HT-29 (cell line): ENCODE results near the gene MYH10. TPM values are rescaled to one million over a fixed set of nuclear protein-coding genes. Genes with fewer than 3 reads are reported as not detected.

ENCODE experiments used
- DNase-seq: peaks from one replicate; pipeline ENCODE4 v3.0.0-alpha.2; 2015; ENCODE audit warnings: low spot score
- total RNA-seq: library from RNA; depleted of rRNA; stranded (reverse); fragments of >200 nt; shearing (Covaris generic); gene quantifications from 2 replicates; pipeline ENCODE4 v1.2.3, GENCODE V29; 2014

The MYH10 gene
- total RNA-seq, 1 experiment from 2014 or later, result 28.6 TPM

- DNase-seq, result no peak
These were observed 135.9 kb downstream of the MYH10 start for GRCh38 chr17:8494506-8495111.

GRCh38 chr17:8494021-8494420 is 136.5 kb downstream of the MYH10 start:
- DNase-seq, result no peak

- DNase-seq, result no peak
These were observed 138.4 kb downstream of the MYH10 start for GRCh38 chr17:8492121-8492520.

GRCh38 chr17:8490256-8491023 is 140.1 kb downstream of the MYH10 start:
- no peak for DNase-seq

- DNase-seq, result no peak
These were observed 140.7 kb downstream of the MYH10 start for GRCh38 chr17:8489841-8490240.

GRCh38 chr17:8488901-8489300 is 141.6 kb downstream of the MYH10 start:
- peak; percentile 1 for DNase-seq

- DNase-seq, result no peak
These were observed 142.0 kb downstream of the MYH10 start for GRCh38 chr17:8488491-8488890.

GRCh38 chr17:8487743-8488142 is 142.8 kb downstream of the MYH10 start:
- DNase-seq, result no peak

- no peak for DNase-seq
These were observed 143.3 kb downstream of the MYH10 start for GRCh38 chr17:8487130-8487645.

GRCh38 chr17:8485491-8485890 is 145.0 kb downstream of the MYH10 start:
- no peak for DNase-seq

- DNase-seq, result no peak
These were observed 146.1 kb downstream of the MYH10 start for GRCh38 chr17:8484465-8484864.

- DNase-seq, result no peak
These were observed 148.0 kb downstream of the MYH10 start for GRCh38 chr17:8482546-8482945.

GRCh38 chr17:8481703-8482102 is 148.8 kb downstream of the MYH10 start:
- no peak for DNase-seq

GRCh38 chr17:8481089-8481488 is 149.4 kb downstream of the MYH10 start:
- DNase-seq, result no peak

GRCh38 chr17:8480011-8480976 is 150.2 kb downstream of the MYH10 start:
- no peak for DNase-seq

- DNase-seq, result no peak
These were observed 151.0 kb downstream of the MYH10 start for GRCh38 chr17:8479431-8479947.

- no peak for DNase-seq
These were observed 152.6 kb downstream of the MYH10 start for GRCh38 chr17:8477715-8478441.

- DNase-seq, result no peak
These were observed 153.4 kb downstream of the MYH10 start for GRCh38 chr17:8477171-8477570.

GRCh38 chr17:8476741-8477140 is 153.8 kb downstream of the MYH10 start:
- DNase-seq, result no peak

GRCh38 chr17:8475781-8476180 is 154.7 kb downstream of the MYH10 start:
- DNase-seq, result no peak

- no peak for DNase-seq
These were observed 155.3 kb downstream of the MYH10 start for GRCh38 chr17:8475227-8475626.
